Kidney (tissue), 14 donors: ENCODE measurements around the gene ARSI. TPM values are rescaled to one million over a fixed set of nuclear protein-coding genes. Genes with fewer than 3 reads are reported as not detected.
A peak's percentile ranks its signal among the peaks of the same experiment; 100 is the strongest.

Experiments used
- DNase-seq, 5 donors: peaks; one replicate each; pipeline ENCODE4 v3.0.0-alpha.2; 2013 to 2020
- FAIRE-seq: peaks from 2 replicates; lab custom pipeline; 2012; peaks lifted over from hg19 to GRCh38; lab: Jason Lieb, UNC
- H3K27ac ChIP-seq, 2 donors: one replicate each; pipeline ENCODE4 v1.7.0; 2013; ENCODE audit warnings: low read depth in 2 of 2, low read length in 2 of 2, inconsistent platforms in 1 of 2
- H3K27me3 ChIP-seq: one replicate; pipeline ENCODE4 v1.7.1; 2013; ENCODE audit warnings: low read length, inconsistent platforms; ENCODE audit not compliant: control insufficient read depth, insufficient read depth
- H3K36me3 ChIP-seq, 3 donors: one replicate each; pipeline versions ENCODE4 v1.7.0 to v1.7.1; 2013; ENCODE audit warnings: low read length in 3 of 3, control low read depth in 1 of 3, inconsistent platforms in 1 of 3; ENCODE audit not compliant: insufficient read depth in 3 of 3, control insufficient read depth in 2 of 3
- H3K4me1 ChIP-seq, 3 donors: one replicate each; pipeline versions ENCODE4 v1.7.0 to v1.7.1; 2013; ENCODE audit warnings: low read length in 3 of 3, inconsistent platforms in 1 of 3, low read depth in 1 of 3; ENCODE audit not compliant: control insufficient read depth in 2 of 3, insufficient read depth in 2 of 3
- H3K4me3 ChIP-seq, 3 donors: one replicate each; pipeline versions ENCODE4 v1.7.0 to v1.8.1; 2013; ENCODE audit warnings: low read length in 3 of 3, control low read depth in 1 of 3, inconsistent platforms in 1 of 3
- H3K9ac ChIP-seq, 3 donors: one replicate each; pipeline versions ENCODE4 v1.7.0 to v1.7.1; 2013; ENCODE audit warnings: low read length in 3 of 3, control low read depth in 1 of 3, inconsistent platforms in 1 of 3
- H3K9me3 ChIP-seq, 3 donors: one replicate each; pipeline versions ENCODE4 v1.7.0 to v1.7.1; 2013; ENCODE audit warnings: low read length in 3 of 3, control low read depth in 1 of 3, inconsistent platforms in 1 of 3; ENCODE audit not compliant: control insufficient read depth in 2 of 3, insufficient read depth in 1 of 3
- CTCF ChIP-seq: IDR thresholded peaks from 3 replicates; pipeline ENCODE4 v1.5.1; 2012; ENCODE audit warnings: mild to moderate bottlenecking, moderate library complexity, borderline replicate concordance; ENCODE audit not compliant: insufficient read depth; ENCODE audit errors: extremely low read depth
- intact Hi-C: fragments of 100-400 bp; cut with DNase I; formaldehyde crosslinking; loops from one replicate; pipeline ENCODE4 v1.11.1; 2022
- polyA plus RNA-seq: library from polyadenylated mRNA; stranded (reverse); fragments of 350-450 nt; fragmentation: Illumina TruSeq; extraction: RNeasy Lipid Tissue Mini Kit (QIAGEN cat#74804); gene quantifications from one replicate; pipeline ENCODE4 v1.2.3, GENCODE V29; 2014; ENCODE audit warnings: low read depth, low replicate concordance; ENCODE audit not compliant: insufficient read depth
- total RNA-seq: library from RNA; stranded (reverse); fragmentation: NEBNext Ultra II Directional; extraction: Animal tissue kit (Norgen Biotek cat#: 25700); gene quantifications from one replicate; pipeline ENCODE4 v1.2.1, GENCODE V29; 2021
- donor health status: control.
- donor health status: control.
- donor health status: control.
- donor health status: control.
- donor health status: control.
- donor health status: DM: yes; HTN: yes; CAD: no.
- donor health status: Normal renal cell carcinoma (clear cell type).

Gene ARSI
- total and polyA plus RNA-seq, 2 donors from 2014 or later: 0.57 to 1.1 TPM

GRCh38 chr5:150257424-150257823 lies 45.3 kb downstream of the ARSI start:
- Histone ChIP-seq H3K27ac (no peak overlapping the region), H3K36me3 (no peaks in the 10 kb centered on the region), H3K4me3 (no peak overlapping the region), H3K27me3 (no peaks in the 10 kb centered on the region), H3K4me1 (no peaks in the 10 kb centered on the region), H3K9me3 (no peaks in the 10 kb centered on the region), H3K9ac (no peak overlapping the region)
- intact Hi-C loops: no loop called here
- FAIRE-seq: no peak
- DNase-seq: peak in 1 of 5 donors; percentile 55
- no peak for TF ChIP-seq CTCF

GRCh38 chr5:150256410-150257064 lies 46.2 kb downstream of the ARSI start:
- FAIRE-seq: no peak
- peak in 3 of 5 donors; percentile 38 to 49 (median 39) for DNase-seq
- intact Hi-C loops: no loop called here

GRCh38 chr5:150255659-150256409 lies 46.9 kb downstream of the ARSI start:
- Histone ChIP-seq H3K27ac (no peak overlapping the region), H3K9ac (no peak overlapping the region), H3K4me3 (no peak overlapping the region), H3K4me1 (no peaks in the 10 kb centered on the region), H3K27me3 (no peaks in the 10 kb centered on the region), H3K9me3 (no peaks in the 10 kb centered on the region), H3K36me3 (no peaks in the 10 kb centered on the region)
- no peak for TF ChIP-seq CTCF
- DNase-seq (peak in 4 of 5 donors; percentile 41 to 67 (median 58)), FAIRE-seq (no peak)
- intact Hi-C loops: no loop called here

More at GRCh38 chr5:150256410-150257064, 46.2 kb downstream of the ARSI start:
- Histone ChIP-seq H3K9ac (no peak overlapping the region), H3K9me3 (no peaks in the 10 kb centered on the region), H3K4me1 (no peaks in the 10 kb centered on the region), H3K4me3 (no peak overlapping the region), H3K27ac (no peak overlapping the region), H3K36me3 (no peaks in the 10 kb centered on the region), H3K27me3 (no peaks in the 10 kb centered on the region)
- no peak for TF ChIP-seq CTCF
